Bronchial epithelial cell (primary cell): ENCODE measurements around the gene DUSP1. TPM values are rescaled to one million over a fixed set of nuclear protein-coding genes. Genes with fewer than 3 reads are reported as not detected.

Experiments
- DNase-seq: peaks from one replicate; pipeline ENCODE4 v3.0.0-alpha.2; 2010; ENCODE audit warnings: low read depth
- FAIRE-seq: peaks from 2 replicates; lab custom pipeline; 2011; peaks lifted over from hg19 to GRCh38; lab: Jason Lieb, UNC
- H3K27me3 ChIP-seq: 2 replicates; pipeline ENCODE4 v1.5.1; 2011; ENCODE audit warnings: low read length; ENCODE audit not compliant: control insufficient read depth, insufficient read depth
- H3K36me3 ChIP-seq: 2 replicates; pipeline ENCODE4 v1.5.1; 2011; ENCODE audit warnings: low read length; ENCODE audit not compliant: control insufficient read depth, insufficient read depth
- H3K4me3 ChIP-seq: 2 replicates; pipeline ENCODE4 v1.5.1; 2011; ENCODE audit warnings: mild to moderate bottlenecking, low read depth, low read length, control low read depth
- total RNA-seq: library from RNA; depleted of rRNA; stranded (reverse); fragments of >200 nt; gene quantifications from 2 replicates; pipeline ENCODE4 v1.2.1, GENCODE V29; 2014
- TF ChIP-seq, protein P1 (sequence below): IDR thresholded peaks from 2 replicates; pipeline ENCODE4 v1.5.1; 2011; ENCODE audit warnings: mild to moderate bottlenecking, moderate library complexity, low read length, control low read depth, inconsistent platforms; ENCODE audit not compliant: insufficient read depth, severe bottlenecking

DUSP1 gene
- total RNA-seq, 1 donor from 2014 or later, result 114 TPM

- DNase-seq, result no peak
- TF ChIP-seq, protein P1, sequence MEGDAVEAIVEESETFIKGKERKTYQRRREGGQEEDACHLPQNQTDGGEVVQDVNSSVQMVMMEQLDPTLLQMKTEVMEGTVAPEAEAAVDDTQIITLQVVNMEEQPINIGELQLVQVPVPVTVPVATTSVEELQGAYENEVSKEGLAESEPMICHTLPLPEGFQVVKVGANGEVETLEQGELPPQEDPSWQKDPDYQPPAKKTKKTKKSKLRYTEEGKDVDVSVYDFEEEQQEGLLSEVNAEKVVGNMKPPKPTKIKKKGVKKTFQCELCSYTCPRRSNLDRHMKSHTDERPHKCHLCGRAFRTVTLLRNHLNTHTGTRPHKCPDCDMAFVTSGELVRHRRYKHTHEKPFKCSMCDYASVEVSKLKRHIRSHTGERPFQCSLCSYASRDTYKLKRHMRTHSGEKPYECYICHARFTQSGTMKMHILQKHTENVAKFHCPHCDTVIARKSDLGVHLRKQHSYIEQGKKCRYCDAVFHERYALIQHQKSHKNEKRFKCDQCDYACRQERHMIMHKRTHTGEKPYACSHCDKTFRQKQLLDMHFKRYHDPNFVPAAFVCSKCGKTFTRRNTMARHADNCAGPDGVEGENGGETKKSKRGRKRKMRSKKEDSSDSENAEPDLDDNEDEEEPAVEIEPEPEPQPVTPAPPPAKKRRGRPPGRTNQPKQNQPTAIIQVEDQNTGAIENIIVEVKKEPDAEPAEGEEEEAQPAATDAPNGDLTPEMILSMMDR, result no peak
- no peaks in the 10 kb centered on the region for H3K36me3 ChIP-seq
- no peaks in the 10 kb centered on the region for H3K27me3 ChIP-seq
- H3K4me3 ChIP-seq, result no peak overlapping the region
- FAIRE-seq, result no peak
Observed at GRCh38 chr5:172728481-172729241, 42.3 kb downstream of the DUSP1 start.

DNA sequence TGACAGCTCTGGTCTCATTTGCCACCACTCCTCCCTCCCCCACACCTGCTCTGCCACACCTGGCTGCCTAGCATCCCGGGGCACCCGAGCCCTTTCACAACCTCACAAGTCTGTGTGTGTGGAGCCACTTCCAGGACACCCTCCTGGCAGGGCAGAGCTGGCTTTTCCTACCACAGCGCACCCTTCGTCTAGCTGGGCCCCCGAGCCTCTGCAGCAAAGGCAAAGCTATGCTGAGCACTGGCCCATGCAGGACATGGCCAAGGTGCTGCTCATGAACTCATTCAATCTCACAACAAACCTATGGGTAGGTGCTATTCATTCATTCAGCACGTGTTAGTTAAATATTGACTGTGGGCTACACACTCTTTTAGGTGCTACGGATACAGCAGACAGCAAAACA is 43.4 kb downstream of the DUSP1 start:
- H3K27me3 ChIP-seq, result no peaks in the 10 kb centered on the region
- H3K4me3 ChIP-seq, result no peak overlapping the region
- no peaks in the 10 kb centered on the region for H3K36me3 ChIP-seq
- TF ChIP-seq, protein P1, result no peak
- DNase-seq (no peak), FAIRE-seq (no peak)

DNA sequence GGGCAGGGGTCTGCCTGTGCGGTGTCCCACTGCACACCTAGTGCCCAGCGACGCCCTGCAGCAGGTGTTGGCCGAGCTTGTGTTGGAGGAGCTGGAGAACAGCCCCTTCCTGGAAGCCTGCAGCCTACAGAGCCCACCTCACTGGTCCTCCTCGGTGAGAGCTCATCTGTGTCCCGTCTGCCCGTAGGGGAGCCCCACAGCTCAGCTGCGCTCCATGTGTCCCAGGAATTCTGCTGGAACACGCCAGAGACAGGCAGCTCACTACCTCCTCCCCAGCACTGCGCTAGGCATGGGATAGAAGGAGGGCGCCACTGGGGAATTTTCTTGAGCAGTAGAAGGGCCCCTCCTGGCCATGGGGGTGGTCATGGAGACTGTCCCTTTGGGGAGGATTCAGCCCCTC is 44.0 kb downstream of the DUSP1 start:
- TF ChIP-seq, protein P1, result no peak
- no peaks in the 10 kb centered on the region for H3K27me3 ChIP-seq
- no peak for FAIRE-seq
- no peaks in the 10 kb centered on the region for H3K36me3 ChIP-seq
- H3K4me3 ChIP-seq, result no peak overlapping the region
- no peak for DNase-seq

- TF ChIP-seq, protein P1, result no peak
- DNase-seq (no peak), FAIRE-seq (no peak)
- H3K27me3 ChIP-seq, result no peaks in the 10 kb centered on the region
- no peak overlapping the region for H3K4me3 ChIP-seq
- H3K36me3 ChIP-seq, result no peaks in the 10 kb centered on the region
Observed at GRCh38 chr5:172725785-172726184, 45.2 kb downstream of the DUSP1 start.

- DNase-seq (no peak), FAIRE-seq (no peak)
- H3K4me3 ChIP-seq, result no peak overlapping the region
- no peaks in the 10 kb centered on the region for H3K36me3 ChIP-seq
- no peaks in the 10 kb centered on the region for H3K27me3 ChIP-seq
- TF ChIP-seq, protein P1, result no peak
Observed at GRCh38 chr5:172725273-172725672, 45.7 kb downstream of the DUSP1 start.
